NCI-H1417 treated with DMSO at 0.1 percent for 48 hours (cell line): ENCODE results near the gene NEDD8.

Experiments
- DNase-seq: peaks from one replicate; lab custom pipeline; 2025; lab: John Stamatoyannopoulos, UW

NEDD8 gene

GRCh38 chr14:24196071-24197055 lies 35.8 kb downstream of the NEDD8 start:
- DNase-seq, result no peak

DNA sequence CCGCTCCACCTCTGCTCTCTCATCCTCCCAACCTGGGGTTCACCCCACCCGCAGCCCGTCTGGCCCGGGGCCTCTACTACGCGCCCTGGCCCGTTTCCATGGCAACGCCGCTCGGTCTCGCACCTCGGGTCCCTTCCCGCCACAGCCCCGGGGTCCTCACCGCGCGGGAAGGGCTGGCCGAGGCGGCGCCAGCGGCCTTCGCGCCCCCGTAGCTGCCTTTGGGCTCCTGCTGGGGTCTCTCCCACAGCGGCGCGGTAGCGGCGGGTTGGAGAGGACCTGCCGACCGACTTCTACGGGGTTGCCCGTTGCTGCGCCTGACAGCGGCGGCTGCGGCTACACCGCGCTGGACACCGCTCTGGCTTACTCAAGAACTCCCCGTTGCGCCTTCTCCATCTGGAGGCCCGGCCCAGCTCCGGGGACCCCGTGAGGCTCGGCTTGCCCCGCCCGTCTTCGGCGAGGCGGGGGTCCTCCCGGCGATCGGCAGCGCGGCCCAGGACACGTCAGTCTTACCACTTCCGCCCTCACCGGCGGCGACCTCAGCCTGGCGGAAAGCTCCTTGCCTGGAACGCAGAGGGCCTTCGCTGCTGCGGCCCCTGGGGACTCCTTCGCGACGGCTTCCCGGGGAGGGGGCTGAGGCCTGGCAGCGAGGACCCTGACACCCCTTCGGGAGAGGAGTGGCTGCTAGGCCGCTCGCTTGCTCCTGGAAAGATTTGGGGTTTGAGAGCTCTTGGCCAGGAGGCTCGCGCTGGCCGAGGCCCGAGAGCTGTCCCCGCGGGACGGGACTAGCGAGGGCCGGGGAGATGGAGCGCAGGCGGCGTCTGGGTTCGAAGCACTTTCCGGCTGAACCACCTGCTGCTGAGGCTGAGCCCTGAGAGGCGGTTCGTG lies 36.7 kb downstream of the NEDD8 start, which contains the start of gene TM9SF1:
TSS of gene TM9SF1 (minus strand) at position 256 of the 885 bp plus-strand sequence. CDS start 422 bp downstream, outside the sequence.
- DNase-seq, result peak; percentile 58

- DNase-seq, result no peak
Observed at GRCh38 chr14:24194873-24195185, 37.3 kb downstream of the NEDD8 start.

GRCh38 chr14:24194186-24194872 lies 37.8 kb downstream of the NEDD8 start:
- no peak for DNase-seq

GRCh38 chr14:24192933-24193332 lies 39.2 kb downstream of the NEDD8 start:
- DNase-seq, result no peak

- DNase-seq, result no peak
Observed at GRCh38 chr14:24190416-24190815, 41.8 kb downstream of the NEDD8 start.

- DNase-seq, result no peak
Observed at GRCh38 chr14:24189460-24189859, 42.7 kb downstream of the NEDD8 start.

- DNase-seq, result no peak
Observed at GRCh38 chr14:24189059-24189375, 43.1 kb downstream of the NEDD8 start.

GRCh38 chr14:24188251-24189058 lies 43.7 kb downstream of the NEDD8 start, which contains the start of gene IPO4:
Gene IPO4, minus strand, starts transcription at chr14:24188816. Its CDS starts 29 bp downstream, at chr14:24188787.
- DNase-seq, result peak; percentile 94

DNA sequence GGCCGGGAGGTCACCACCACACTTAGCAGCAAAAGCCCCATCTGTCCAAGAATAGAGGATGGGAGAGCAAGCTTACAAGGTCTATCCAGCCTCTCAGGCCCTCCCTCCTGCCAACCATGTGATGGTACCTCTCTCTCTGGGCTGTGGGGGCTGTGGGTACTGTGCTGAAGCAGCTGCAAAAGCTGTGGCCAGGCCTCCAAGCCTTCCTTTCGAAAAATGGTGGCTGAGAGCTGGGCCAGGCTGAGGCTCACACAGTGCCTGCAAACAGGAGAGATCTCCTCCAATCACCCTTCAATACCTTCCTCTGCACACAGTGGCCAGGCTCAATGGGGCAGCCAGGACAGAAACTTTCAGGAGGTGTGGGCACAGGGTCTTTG lies 44.6 kb downstream of the NEDD8 start:
- DNase-seq, result no peak

DNA sequence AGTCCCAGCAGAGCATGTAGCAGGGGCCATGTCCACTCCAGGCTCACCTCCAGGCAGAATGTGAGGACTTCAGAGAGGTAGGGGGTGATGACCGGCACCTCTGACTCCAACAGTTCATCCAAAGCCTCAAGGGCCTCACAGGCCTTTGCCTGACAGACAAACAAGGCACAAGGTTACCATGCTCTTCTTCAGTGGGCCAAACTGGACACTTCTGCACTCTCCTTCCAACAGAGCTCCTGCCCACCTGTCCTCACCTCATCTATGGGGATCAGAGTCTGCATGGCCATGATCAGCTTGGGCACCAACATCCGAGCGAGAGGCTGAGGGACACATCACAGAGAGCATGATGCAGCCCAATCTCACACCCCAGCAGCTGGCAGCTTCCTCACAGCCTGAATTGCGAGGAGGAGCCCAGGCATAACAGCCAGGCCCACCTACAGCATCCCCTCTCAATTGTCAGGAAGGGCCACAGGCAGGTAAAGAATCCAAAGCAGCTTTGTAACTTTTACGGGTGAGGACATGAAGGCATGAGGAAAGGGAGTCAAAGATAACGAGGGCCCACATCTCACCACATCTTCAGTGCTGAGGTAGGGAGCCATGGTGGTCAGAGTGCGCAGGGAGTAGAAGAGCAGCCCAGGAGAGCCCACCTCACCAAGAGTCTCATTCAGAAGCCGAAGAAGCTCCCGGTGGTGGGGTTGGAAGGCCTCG lies 45.2 kb downstream of the NEDD8 start:
- no peak for DNase-seq

DNA sequence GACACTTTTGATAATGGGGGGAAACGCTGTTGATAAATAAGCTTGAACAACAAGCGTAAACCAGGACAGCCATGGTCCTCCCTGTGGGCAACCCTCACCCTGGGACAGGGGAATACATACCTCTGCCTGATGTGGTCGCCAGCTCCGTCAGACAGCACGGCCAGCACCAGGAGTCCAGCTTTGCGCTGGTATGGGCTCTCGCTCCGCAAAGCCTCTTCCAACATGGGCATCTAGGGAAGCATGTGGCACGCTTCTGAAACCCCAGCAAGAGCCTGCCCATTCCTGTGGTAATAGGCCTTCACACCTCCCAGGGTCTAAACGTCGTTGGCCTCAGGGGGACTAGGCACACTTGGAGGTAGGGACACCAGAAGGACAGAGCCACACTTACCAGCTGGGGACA lies 46.4 kb downstream of the NEDD8 start:
- DNase-seq, result no peak

DNA sequence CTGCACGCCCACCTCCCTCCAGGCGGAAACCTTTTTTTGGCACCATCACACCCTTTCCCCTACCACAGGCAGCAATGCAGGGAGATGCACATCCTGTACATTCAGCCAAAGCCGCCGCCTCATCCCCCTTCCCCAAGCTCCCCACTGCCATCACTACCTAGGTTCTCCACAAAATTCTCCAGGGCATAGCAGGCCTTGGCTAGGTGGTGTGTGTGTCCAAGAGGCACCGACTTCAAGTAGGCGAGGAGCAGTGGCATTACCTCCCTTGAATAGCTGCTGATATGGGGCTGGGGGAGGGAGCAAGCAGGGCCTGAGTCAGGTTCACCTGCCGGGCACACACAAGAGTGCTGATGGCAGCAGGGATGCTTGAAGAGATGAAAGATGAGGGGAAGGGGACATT lies 47.1 kb downstream of the NEDD8 start:
- DNase-seq, result no peak

DNA sequence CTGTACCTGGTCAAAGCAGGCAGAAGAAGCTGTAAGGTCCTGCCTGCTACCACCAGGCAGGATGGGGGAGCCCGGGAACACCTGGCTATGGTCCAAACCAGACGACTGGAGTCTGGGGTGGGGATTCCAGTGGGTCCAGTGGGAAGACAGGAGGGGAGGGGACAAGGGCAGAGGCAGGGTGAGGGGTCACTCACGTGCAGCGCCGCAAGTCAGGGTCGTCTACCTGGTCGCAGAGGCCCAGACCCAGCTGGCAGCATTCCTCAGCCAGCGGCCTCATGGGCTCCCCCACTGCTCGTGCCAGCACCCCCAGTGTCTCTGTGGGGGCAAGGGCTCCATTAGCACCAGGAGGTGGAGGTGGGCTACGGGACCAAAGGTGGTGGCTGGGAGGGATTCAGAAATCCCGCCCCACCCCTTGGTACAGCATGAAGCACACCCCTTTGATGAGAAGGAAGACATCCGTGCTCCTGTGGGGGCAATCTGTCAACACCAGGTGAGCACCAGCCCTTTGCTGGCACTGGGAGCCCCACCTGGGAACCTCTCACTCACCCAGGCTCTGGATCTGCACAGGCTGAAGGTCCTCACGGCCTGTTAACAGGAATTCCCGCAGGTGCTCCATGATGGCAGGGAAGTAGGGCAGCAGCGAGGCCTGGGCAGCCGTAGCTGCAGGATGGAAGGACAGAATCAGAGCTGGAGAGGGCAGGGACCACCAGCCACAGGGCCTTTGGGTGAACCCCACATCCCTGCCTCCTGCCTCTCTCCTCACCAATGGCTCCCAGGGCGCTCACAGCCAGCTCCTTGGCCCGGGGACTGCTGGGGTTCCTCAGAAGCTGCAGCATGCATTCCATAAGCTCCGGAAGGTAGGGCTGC lies 47.8 kb downstream of the NEDD8 start:
- DNase-seq, result no peak

DNA sequence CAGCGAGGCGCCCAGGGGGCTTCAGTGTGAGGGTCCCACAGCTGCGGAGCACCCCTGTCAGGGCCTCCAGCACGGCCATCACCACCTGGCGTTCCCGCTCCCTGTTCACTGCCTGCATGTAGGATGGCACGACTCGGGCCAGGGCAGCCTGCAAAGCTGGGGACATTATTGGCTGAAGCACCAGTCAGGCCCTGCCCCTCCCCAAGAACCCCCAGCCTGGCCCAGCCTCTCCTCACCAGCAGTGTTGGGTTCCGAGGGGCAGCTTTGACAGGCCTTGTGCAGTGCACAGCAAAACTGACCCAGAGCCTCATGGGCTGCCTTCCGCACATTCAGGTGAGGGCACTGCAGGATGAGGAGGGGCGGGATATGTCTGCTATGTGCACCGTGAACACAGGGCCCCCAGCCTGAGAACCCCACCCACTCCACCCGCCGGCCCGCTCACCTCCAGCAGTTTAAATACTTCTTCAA lies 49.1 kb downstream of the NEDD8 start:
- DNase-seq, result no peak

DNA sequence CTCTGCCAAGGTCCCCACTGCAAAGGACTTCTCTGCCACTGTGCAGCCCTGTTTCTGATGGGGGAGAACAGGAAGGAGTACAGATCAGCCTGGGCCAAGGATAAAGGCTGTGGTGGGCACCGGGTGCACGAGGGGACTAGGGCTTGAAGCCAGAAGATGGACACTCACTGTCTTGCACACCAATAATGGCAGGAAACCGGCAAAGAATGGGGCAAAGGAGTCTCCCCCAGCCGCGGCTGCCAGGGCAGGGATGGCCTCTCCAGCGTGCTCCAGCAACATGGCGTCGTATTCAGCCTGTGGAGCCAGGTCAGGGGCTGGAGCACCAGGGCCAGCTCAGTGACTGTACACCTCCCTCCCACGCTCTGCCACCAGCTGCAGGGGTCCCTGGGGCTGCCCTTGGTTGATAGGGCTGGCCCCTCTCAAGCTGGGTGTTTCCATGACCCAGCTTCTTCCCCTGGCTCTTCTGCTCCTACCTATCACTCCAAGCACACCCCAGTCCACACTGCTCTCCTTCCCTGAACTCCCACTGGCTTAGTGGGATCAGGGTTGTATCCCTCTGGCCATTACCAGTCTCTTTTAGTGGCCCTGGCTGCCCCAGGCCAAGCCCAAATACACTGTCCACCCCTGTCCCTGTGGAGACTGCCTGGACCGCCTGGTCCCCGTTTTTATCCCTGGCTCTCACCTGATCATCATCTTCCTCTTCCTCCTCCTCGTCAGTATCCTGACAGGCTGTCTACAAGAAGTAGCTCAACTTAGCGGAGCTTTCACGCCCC lies 49.9 kb downstream of the NEDD8 start:
- DNase-seq, result no peak

GRCh38 chr14:24181371-24182077 lies 50.6 kb downstream of the NEDD8 start:
- no peak for DNase-seq
